Posterior vena cava (tissue), 2 donors: Measurements from ENCODE around the gene OR6M1. TPM values are rescaled to one million over a fixed set of nuclear protein-coding genes. Genes with fewer than 3 reads are reported as not detected.

Experiments used
- DNase-seq: peaks from one replicate; pipeline ENCODE4 v3.0.0-alpha.2; 2020; ENCODE audit warnings: low spot score
- intact Hi-C, 2 donors: fragments of 100-400 bp; cut with DNase I; formaldehyde crosslinking; loops; one replicate each; pipeline versions ENCODE4 v1.14.1 to v1.14.2; 2022 to 2023
- long read RNA-seq, 2 donors: library from polyadenylated mRNA; unstranded; transcript quantifications; one replicate each; pipeline ENCODE4 v2.0.0, GENCODE V29; 2020 to 2021
- total RNA-seq, 2 donors: library from RNA; stranded (reverse); fragmentation: NEBNext Ultra II Directional; extraction: Animal tissue kit (Norgen Biotek cat#: 25700); gene quantifications; one replicate each; pipeline ENCODE4 v1.2.1, GENCODE V29; 2021
- donor health status: DM: yes; HTN: yes; CAD: no.
- donor health status: DM: yes; HTN: yes; CAD: no.

Gene OR6M1
- not detected for total RNA-seq
- long read RNA-seq, donor 1: 0 reads
- long read RNA-seq, donor 2: 0 reads

- intact Hi-C loops: no loop called here
- DNase-seq: no peak
Measured at GRCh38 chr11:123806249-123806648, at the start of gene OR6M1. Gene OR6M1 (minus strand): TSS chr11:123806349. CDS start chr11:123806349, 0 bp downstream.

GRCh38 chr11:123853038-123853437, 46.9 kb upstream of the OR6M1 start:
- intact Hi-C loops: loop anchor here in 1 of 2 donors (2.0 kb wide), 1 partner anchor 52 kb away; no protein-coding TSS in a partner anchor
- DNase-seq: no peak

- intact Hi-C loops: loop anchor here in 1 of 2 donors (2.0 kb wide), 1 partner anchor 52 kb away; no protein-coding TSS in a partner anchor
- no peak for DNase-seq
Measured at GRCh38 chr11:123852321-123852720, 46.2 kb upstream of the OR6M1 start.

GRCh38 chr11:123851110-123851509, 45.0 kb upstream of the OR6M1 start:
- intact Hi-C loops: no loop called here
- DNase-seq: no peak

- DNase-seq: no peak
- intact Hi-C loops: no loop called here
Measured at GRCh38 chr11:123841174-123841573, 35.0 kb upstream of the OR6M1 start.

GRCh38 chr11:123839131-123839530, 33.0 kb upstream of the OR6M1 start:
- intact Hi-C loops: no loop called here
- DNase-seq: no peak

GRCh38 chr11:123838659-123839058, 32.5 kb upstream of the OR6M1 start:
- no peak for DNase-seq
- intact Hi-C loops: no loop called here

- no peak for DNase-seq
- intact Hi-C loops: no loop called here
Measured at GRCh38 chr11:123838199-123838598, 32.0 kb upstream of the OR6M1 start.

- DNase-seq: no peak
- intact Hi-C loops: no loop called here
Measured at GRCh38 chr11:123833095-123833494, 26.9 kb upstream of the OR6M1 start.

- DNase-seq: no peak
- intact Hi-C loops: no loop called here
Measured at GRCh38 chr11:123829745-123830144, 23.6 kb upstream of the OR6M1 start.

- intact Hi-C loops: no loop called here
- no peak for DNase-seq
Measured at GRCh38 chr11:123822599-123822998, 16.4 kb upstream of the OR6M1 start.

- DNase-seq: no peak
- intact Hi-C loops: no loop called here
Measured at GRCh38 chr11:123822032-123822431, 15.9 kb upstream of the OR6M1 start.

- DNase-seq: no peak
- intact Hi-C loops: no loop called here
Measured at GRCh38 chr11:123815122-123815521, 9.0 kb upstream of the OR6M1 start.

- intact Hi-C loops: loop anchor here in 1 of 2 donors (2.0 kb wide), 1 partner anchor 51 kb away; no protein-coding TSS in a partner anchor
- DNase-seq: no peak
Measured at GRCh38 chr11:123801765-123802164, 4.4 kb downstream of the OR6M1 start.

GRCh38 chr11:123800036-123800435, 6.1 kb downstream of the OR6M1 start:
- intact Hi-C loops: loop anchor here in 1 of 2 donors (2.0 kb wide), 1 partner anchor 53 kb away; no protein-coding TSS in a partner anchor
- DNase-seq: no peak

GRCh38 chr11:123799438-123799837, 6.7 kb downstream of the OR6M1 start:
- no peak for DNase-seq
- intact Hi-C loops: no loop called here

- intact Hi-C loops: no loop called here
- DNase-seq: no peak
Measured at GRCh38 chr11:123798513-123799252, 7.5 kb downstream of the OR6M1 start.

GRCh38 chr11:123798079-123798478, 8.1 kb downstream of the OR6M1 start:
- no peak for DNase-seq
- intact Hi-C loops: no loop called here

- no peak for DNase-seq
- intact Hi-C loops: no loop called here
Measured at GRCh38 chr11:123797541-123797940, 8.6 kb downstream of the OR6M1 start.

- no peak for DNase-seq
- intact Hi-C loops: no loop called here
Measured at GRCh38 chr11:123797114-123797513, 9.0 kb downstream of the OR6M1 start.

GRCh38 chr11:123796226-123796625, 9.9 kb downstream of the OR6M1 start:
- no peak for DNase-seq
- intact Hi-C loops: no loop called here
